GM19238 (cell line): ENCODE results near the gene ZNF77.
"Not testable (repeated sequence)": the region's sequence is repeated elsewhere in the genome, so short reads cannot be mapped to it uniquely, and the experiment has no call there.

ENCODE experiments used
- DNase-seq: peaks from one replicate; pipeline ENCODE4 v3.0.0; 2011; ENCODE audit warnings: low spot score; ENCODE audit not compliant: insufficient read length

The ZNF77 gene

GRCh38 chr19:2944775-2945574 is at the start of gene ZNF77:
TSS of gene ZNF77 (minus strand) at chr19:2944971. CDS start at chr19:2944840, 131 bp downstream.
- DNase-seq, result peak; percentile 98

- DNase-seq, result no peak
Measured at GRCh38 chr19:2993579-2993978, 48.8 kb upstream of the ZNF77 start.

GRCh38 chr19:2992958-2993357 is 48.2 kb upstream of the ZNF77 start:
- DNase-seq, result no peak

- DNase-seq, result not testable (repeated sequence)
Measured at GRCh38 chr19:2992333-2992732, 47.6 kb upstream of the ZNF77 start.

GRCh38 chr19:2989236-2989946 is 44.6 kb upstream of the ZNF77 start:
- no peak for DNase-seq

GRCh38 chr19:2988568-2988967 is 43.8 kb upstream of the ZNF77 start:
- no peak for DNase-seq

GRCh38 chr19:2987797-2988196 is 43.0 kb upstream of the ZNF77 start:
- DNase-seq, result no peak

- no peak for DNase-seq
Measured at GRCh38 chr19:2986951-2987524, 42.3 kb upstream of the ZNF77 start.

- no peak for DNase-seq
Measured at GRCh38 chr19:2984215-2984528, 39.4 kb upstream of the ZNF77 start.

GRCh38 chr19:2983351-2984214 is 38.8 kb upstream of the ZNF77 start:
- DNase-seq, result no peak

GRCh38 chr19:2982983-2983350 is 38.2 kb upstream of the ZNF77 start:
- no peak for DNase-seq

- DNase-seq, result no peak
Measured at GRCh38 chr19:2982561-2982960, 37.8 kb upstream of the ZNF77 start.

- DNase-seq, result no peak
Measured at GRCh38 chr19:2981898-2982297, 37.1 kb upstream of the ZNF77 start.

- no peak for DNase-seq
Measured at GRCh38 chr19:2978772-2979171, 34.0 kb upstream of the ZNF77 start.

- DNase-seq, result no peak
Measured at GRCh38 chr19:2978166-2978767, 33.5 kb upstream of the ZNF77 start.

- DNase-seq, result no peak
Measured at GRCh38 chr19:2977746-2978138, 33.0 kb upstream of the ZNF77 start.

GRCh38 chr19:2977001-2977745 is 32.4 kb upstream of the ZNF77 start, which contains the start of gene TLE6:
TSS of gene TLE6 (plus strand) at chr19:2977564. CDS start at chr19:2978234, 670 bp downstream.
- DNase-seq, result peak; percentile 99

- no peak for DNase-seq
Measured at GRCh38 chr19:2976609-2977000, 31.8 kb upstream of the ZNF77 start.

GRCh38 chr19:2974342-2975041 is 29.7 kb upstream of the ZNF77 start:
- no peak for DNase-seq

- DNase-seq, result no peak
Measured at GRCh38 chr19:2973229-2973628, 28.5 kb upstream of the ZNF77 start.
